HG03460 (cell line): ENCODE measurements around the gene METTL22.

Source experiments
- ATAC-seq: cut with Tn5 transposase; IDR thresholded peaks from one replicate; pipeline ENCODE4 v1.9.1; 2021; ENCODE audit not compliant: unreplicated experiment

The METTL22 gene

GRCh38 chr16:8621572-8622314 is at the start of gene METTL22:
METTL22 (plus strand) TSS chr16:8621698; CDS start chr16:8625666, 3,968 bp downstream.
- ATAC-seq: peak; percentile 85

GRCh38 chr16:8572063-8572918 is 49.2 kb upstream of the METTL22 start:
- ATAC-seq: no peak

- no peak for ATAC-seq
Measured at GRCh38 chr16:8572919-8573724, 48.4 kb upstream of the METTL22 start.

GRCh38 chr16:8575399-8575798 is 46.1 kb upstream of the METTL22 start:
- no peak for ATAC-seq

GRCh38 chr16:8576141-8577004 is 45.1 kb upstream of the METTL22 start:
- no peak for ATAC-seq

- no peak for ATAC-seq
Measured at GRCh38 chr16:8577678-8578304, 43.7 kb upstream of the METTL22 start.

- ATAC-seq: no peak
Measured at GRCh38 chr16:8579559-8579958, 41.9 kb upstream of the METTL22 start.

- peak; percentile 54 for ATAC-seq
Measured at GRCh38 chr16:8581831-8582580, 39.5 kb upstream of the METTL22 start.

- ATAC-seq: no peak
Measured at GRCh38 chr16:8583199-8583598, 38.3 kb upstream of the METTL22 start.

GRCh38 chr16:8583732-8584131 is 37.8 kb upstream of the METTL22 start:
- ATAC-seq: no peak

GRCh38 chr16:8585041-8585440 is 36.5 kb upstream of the METTL22 start:
- no peak for ATAC-seq

GRCh38 chr16:8585857-8586256 is 35.6 kb upstream of the METTL22 start:
- ATAC-seq: no peak

GRCh38 chr16:8587065-8587464 is 34.4 kb upstream of the METTL22 start:
- no peak for ATAC-seq

GRCh38 chr16:8588682-8589056 is 32.8 kb upstream of the METTL22 start:
- ATAC-seq: no peak

GRCh38 chr16:8589057-8589899 is 32.2 kb upstream of the METTL22 start:
- ATAC-seq: no peak

- ATAC-seq: no peak
Measured at GRCh38 chr16:8589900-8590688, 31.4 kb upstream of the METTL22 start, which contains the start of gene TMEM114. TMEM114 (minus strand) TSS chr16:8590511; CDS start chr16:8589838, 673 bp downstream.

- no peak for ATAC-seq
Measured at GRCh38 chr16:8590811-8591210, 30.7 kb upstream of the METTL22 start.
